ENCODE data around the gene TAF6.
"Not testable (repeated sequence)": the region's sequence is repeated elsewhere in the genome, so short reads cannot be mapped to it uniquely, and the experiment has no call there.

Gene TAF6

GRCh38 chr7:100132697-100133151 is 13.6 kb upstream of the TAF6 start:
- H3K4me3 ChIP-seq (replicated peaks in 1 of 2; ENCODE audit: low read depth in 2 of 2, low read length in 2 of 2), result no peak overlapping the region
- DNase-seq (ENCODE audit: low read depth in 2 of 2), result peak; percentile 73 to 79
- peak; percentile 96 for TF ChIP-seq CTCF (IDR thresholded peaks at IDR 0.05; ENCODE audit: low read depth, low read length)

- H3K4me3 ChIP-seq (replicated peaks in 1 of 2; ENCODE audit: low read depth in 2 of 2, low read length in 2 of 2), result no peak overlapping the region
- no peak for DNase-seq (ENCODE audit: low read depth in 2 of 2)
- TF ChIP-seq CTCF (IDR thresholded peaks at IDR 0.05; ENCODE audit: low read depth, low read length), result no peak
These were observed 13.0 kb upstream of the TAF6 start for GRCh38 chr7:100132126-100132525.

GRCh38 chr7:100130608-100131453 is 11.7 kb upstream of the TAF6 start:
- H3K4me3 ChIP-seq (replicated peaks in 1 of 2; ENCODE audit: low read depth in 2 of 2, low read length in 2 of 2), result no peak overlapping the region
- peak; percentile 83 for TF ChIP-seq CTCF (IDR thresholded peaks at IDR 0.05; ENCODE audit: low read depth, low read length)
- DNase-seq (ENCODE audit: low read depth in 2 of 2), result peak; percentile 62 to 66

GRCh38 chr7:100130220-100130607 is 11.1 kb upstream of the TAF6 start:
- H3K4me3 ChIP-seq (replicated peaks in 1 of 2; ENCODE audit: low read depth in 2 of 2, low read length in 2 of 2); DNase-seq (ENCODE audit: low read depth in 2 of 2): not testable (repeated sequence)

- no peak for TF ChIP-seq CTCF (IDR thresholded peaks at IDR 0.05; ENCODE audit: low read depth, low read length)
- H3K4me3 ChIP-seq (replicated peaks in 1 of 2; ENCODE audit: low read depth in 2 of 2, low read length in 2 of 2), result no peak overlapping the region
- DNase-seq (ENCODE audit: low read depth in 2 of 2), result no peak
These were observed 9.4 kb upstream of the TAF6 start for GRCh38 chr7:100128637-100128963.

GRCh38 chr7:100127866-100128636 is 8.9 kb upstream of the TAF6 start:
- peak in 1 of 2 donors; percentile 15 for DNase-seq (ENCODE audit: low read depth in 2 of 2)
- H3K4me3 ChIP-seq (replicated peaks in 1 of 2; ENCODE audit: low read depth in 2 of 2, low read length in 2 of 2), result peak overlapping the region; percentile 88 to 97
- no peak for TF ChIP-seq CTCF (IDR thresholded peaks at IDR 0.05; ENCODE audit: low read depth, low read length)

Measured in cardiac fibroblast (primary cell).